Subcutaneous adipose tissue (tissue), 4 donors: Measurements from ENCODE around the gene PYGB. TPM values are rescaled to one million over a fixed set of nuclear protein-coding genes. Genes with fewer than 3 reads are reported as not detected.

Source experiments
- total RNA-seq, 4 donors: library from RNA; depleted of rRNA; stranded (reverse); fragments of >200 nt; gene quantifications; one replicate each; pipeline ENCODE4 v1.1.0, GENCODE V29; 2016
- TF ChIP-seq, protein P1 (sequence below): fragments of 450-650 bp; IDR thresholded peaks from one replicate; pipeline ENCODE4 v1.5.1; 2016; ENCODE audit warnings: low read depth, mild to moderate bottlenecking, control low read depth, antibody characterized with exemption, moderate library complexity

PYGB gene
- total RNA-seq, 4 donors from 2014 or later = 99.3 to 216 (median 137) TPM

DNA sequence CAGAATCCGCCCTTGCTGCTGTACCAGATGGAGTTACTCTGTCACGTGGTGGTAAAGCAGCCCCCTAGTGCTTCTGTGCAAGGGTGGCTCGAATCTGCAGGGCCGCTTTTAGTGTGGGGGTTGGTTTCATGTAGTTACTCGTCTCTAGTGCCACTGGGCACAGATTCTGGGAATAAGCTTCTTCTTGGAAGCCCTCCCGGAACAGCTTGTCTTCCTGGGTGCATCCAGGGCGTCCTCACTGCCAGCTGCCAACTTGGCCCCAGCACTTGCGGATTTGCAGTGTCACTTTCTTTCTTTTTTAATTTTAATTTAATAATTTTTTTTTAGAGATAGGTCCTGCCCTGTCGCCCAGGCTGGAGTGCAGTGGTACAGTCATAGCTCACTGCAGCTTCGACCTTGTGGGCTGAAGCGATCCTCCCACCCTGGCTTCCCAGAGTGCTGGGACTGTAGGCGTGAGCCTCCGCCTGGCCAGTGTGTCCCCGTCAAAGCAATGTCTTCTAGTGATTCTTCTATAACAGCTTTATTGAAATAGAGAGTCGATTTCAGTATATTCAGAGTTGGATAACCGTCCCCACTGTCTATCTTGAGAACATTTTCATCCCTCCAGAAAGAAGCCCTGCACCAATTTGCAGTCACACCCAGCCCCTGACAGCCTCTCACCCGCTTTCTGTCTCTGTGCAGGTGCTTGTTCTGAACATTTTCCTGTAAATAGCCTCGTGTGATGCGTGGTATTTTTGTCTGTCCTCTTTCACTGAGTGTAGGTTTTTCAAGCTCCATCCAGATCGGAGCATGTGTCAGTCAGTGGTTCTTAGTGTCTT, 25.9 kb downstream of the PYGB start:
- TF ChIP-seq, protein P1, sequence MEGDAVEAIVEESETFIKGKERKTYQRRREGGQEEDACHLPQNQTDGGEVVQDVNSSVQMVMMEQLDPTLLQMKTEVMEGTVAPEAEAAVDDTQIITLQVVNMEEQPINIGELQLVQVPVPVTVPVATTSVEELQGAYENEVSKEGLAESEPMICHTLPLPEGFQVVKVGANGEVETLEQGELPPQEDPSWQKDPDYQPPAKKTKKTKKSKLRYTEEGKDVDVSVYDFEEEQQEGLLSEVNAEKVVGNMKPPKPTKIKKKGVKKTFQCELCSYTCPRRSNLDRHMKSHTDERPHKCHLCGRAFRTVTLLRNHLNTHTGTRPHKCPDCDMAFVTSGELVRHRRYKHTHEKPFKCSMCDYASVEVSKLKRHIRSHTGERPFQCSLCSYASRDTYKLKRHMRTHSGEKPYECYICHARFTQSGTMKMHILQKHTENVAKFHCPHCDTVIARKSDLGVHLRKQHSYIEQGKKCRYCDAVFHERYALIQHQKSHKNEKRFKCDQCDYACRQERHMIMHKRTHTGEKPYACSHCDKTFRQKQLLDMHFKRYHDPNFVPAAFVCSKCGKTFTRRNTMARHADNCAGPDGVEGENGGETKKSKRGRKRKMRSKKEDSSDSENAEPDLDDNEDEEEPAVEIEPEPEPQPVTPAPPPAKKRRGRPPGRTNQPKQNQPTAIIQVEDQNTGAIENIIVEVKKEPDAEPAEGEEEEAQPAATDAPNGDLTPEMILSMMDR = no peak

GRCh38 chr20:25274481-25274880, 26.6 kb downstream of the PYGB start:
- TF ChIP-seq, protein P1 = no peak

- TF ChIP-seq, protein P1 = no peak
These were observed 27.3 kb downstream of the PYGB start for GRCh38 chr20:25274891-25275812.

DNA sequence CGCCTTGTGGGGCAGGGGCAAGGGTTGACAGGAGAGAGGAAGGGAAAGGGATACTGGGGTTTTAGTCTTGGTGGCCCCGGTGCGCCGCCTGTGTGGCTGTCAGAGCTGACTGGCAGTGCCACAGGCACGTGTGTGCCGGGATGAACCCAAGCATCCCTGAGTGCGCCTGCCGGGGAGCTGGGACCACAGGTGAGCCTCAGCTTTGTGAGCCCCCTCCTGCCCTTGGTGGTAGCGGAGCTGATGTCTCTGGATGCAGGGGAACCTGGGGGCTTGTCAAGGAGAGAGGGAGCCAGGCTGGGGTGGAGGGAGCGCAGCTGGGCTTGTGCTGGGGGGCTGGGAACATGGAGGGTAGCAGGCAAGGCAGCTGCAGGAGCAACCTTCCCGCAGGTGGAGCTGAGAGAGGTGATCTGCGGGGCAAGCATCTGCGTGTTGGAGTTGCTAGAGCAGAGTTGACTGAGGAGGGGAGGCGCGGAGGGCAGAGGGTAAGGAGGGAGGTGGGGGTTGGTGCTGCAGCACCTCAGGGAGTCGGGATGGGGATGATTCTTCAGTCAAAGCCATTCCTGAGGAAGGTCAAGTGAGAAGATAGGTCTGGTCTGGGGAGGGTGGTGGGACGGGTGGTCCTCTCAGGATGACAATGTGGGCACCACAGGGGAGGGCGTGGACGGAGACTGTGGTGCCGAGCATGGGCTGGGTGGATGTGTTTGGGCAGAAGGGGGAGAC, 28.1 kb downstream of the PYGB start:
- TF ChIP-seq, protein P1 = no peak

DNA sequence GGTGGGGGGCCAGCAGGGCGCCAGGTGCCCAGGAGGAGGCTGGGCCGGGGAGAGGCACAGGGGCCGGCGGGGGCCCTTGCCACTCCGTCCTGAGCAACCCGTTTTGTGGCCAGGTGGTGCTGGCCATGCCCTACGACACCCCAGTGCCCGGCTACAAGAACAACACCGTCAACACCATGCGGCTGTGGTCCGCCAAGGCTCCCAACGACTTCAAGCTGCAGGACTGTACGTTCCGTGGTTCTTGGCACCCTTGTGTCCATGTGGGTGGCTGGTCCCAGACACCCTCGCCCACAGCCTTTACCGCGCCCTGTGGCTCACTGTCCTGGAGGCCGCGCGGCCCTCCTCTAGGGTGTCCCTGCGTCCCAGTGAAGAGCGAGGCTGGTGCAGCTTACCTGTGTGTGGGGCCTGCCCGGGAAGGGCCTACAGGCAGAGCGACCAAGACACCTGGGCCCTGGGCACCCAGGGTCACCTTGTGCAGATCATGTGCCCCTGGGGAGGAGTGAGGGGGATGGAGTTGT, 28.7 kb downstream of the PYGB start:
- TF ChIP-seq, protein P1 = no peak

DNA sequence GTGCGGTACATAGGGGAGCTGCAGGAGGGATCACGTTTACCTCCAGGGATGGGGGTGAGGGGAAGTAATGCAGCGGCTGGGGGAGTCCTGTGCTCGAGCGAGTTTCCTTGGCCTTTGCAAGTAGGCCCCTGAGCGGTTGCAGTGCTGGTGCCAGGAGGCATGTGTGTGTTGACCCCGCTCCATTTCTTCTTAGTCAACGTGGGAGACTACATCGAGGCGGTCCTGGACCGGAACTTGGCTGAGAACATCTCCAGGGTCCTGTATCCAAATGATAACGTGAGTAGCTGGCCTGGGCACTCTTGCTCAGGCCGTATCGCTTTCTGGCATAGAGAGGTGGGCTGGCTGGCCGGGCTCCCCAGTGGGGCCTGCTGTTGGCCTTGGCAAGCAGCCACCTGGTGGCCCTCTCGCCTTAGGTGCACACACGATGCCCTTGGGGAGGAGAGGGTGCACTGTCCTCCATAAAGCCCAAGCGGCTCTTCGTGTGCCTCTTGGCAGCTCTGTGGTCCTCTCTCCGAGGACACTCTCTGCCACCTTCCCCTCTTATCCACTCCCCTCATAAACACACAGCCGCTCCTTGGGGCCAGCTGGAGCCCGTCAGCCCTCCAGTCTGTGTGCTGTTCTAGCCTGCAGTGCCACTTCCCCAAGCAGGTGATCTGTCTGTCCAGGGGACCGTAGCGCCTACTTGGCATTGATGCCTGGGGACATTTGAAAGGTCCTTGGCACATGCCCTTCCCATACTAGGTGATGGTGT, 29.3 kb downstream of the PYGB start:
- TF ChIP-seq, protein P1 = no peak
